Right ventricle myocardium inferior (tissue), 1 donor: ENCODE data around the gene PSMG1. TPM values are rescaled to one million over a fixed set of nuclear protein-coding genes. Genes with fewer than 3 reads are reported as not detected.
"Not testable (repeated sequence)": the region's sequence is repeated elsewhere in the genome, so short reads cannot be mapped to it uniquely, and the experiment has no call there.

Experiments used
- ATAC-seq: fragments of 200-7000 bp; cut with Tn5 transposase; one replicate; pipeline ENCODE4 v1.9.1; 2020; ENCODE audit warnings: mild to moderate bottlenecking, moderate library complexity
- DNase-seq: peaks from one replicate; pipeline ENCODE4 v3.0.0; 2021; ENCODE audit errors: missing footprints
- intact Hi-C: fragments of 100-400 bp; cut with DNase I; formaldehyde crosslinking; loops from one replicate; pipeline ENCODE4 v1.11.0; 2022
- total RNA-seq: library from RNA; stranded (reverse); fragmentation: NEBNext Ultra II Directional; extraction: Animal tissue kit (Norgen Biotek cat#: 25700); gene quantifications from one replicate; pipeline ENCODE4 v1.2.1, GENCODE V29; 2021
- donor health status: DM: no; HTN: yes; CAD: no; lungs with severe emphysema.

The PSMG1 gene
- total RNA-seq, 1 donor from 2014 or later = 18.8 TPM

DNA sequence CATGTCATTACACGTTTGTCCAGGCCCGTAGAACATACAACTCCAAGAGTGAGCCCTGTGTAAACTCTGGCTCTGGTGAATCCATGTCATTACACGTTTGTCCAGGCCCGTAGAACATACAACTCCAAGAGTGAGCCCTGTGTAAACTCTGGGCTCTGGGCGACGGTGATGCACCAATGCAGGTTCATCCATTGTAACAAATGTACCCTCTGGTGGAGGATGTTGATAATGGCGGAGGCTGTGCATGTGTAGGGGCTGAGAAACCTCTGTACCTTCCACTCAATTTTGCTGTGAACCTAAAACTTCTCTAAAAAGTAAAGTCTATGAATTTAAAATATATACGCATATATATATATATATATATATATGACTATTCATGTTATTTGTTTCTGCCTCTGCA is 47.1 kb downstream of the PSMG1 start:
- not testable (repeated sequence) for DNase-seq, ATAC-seq
- intact Hi-C loops = loop anchor here (5.0 kb wide), 2 partner anchors 469 to 629 kb away; no protein-coding TSS in a partner anchor

DNA sequence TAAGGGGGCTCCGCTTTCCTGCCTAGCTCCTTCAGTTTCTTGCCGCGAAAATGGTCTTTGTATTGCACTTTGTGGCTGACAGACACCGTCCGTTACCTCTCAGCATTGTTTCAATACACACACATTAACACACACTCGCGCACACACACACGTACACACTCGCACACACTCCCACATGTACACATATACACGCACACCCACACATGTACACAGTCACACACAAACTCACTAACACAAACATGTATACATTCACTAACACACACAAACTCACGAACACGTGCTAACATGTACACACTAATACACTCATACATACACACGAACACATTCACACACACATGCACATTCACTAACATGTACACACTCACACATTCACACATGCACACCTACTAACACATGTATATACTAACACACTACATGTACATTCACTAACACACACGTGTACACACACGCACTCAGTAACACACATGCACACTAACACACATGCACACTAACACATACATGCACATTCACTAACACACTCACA is 48.9 kb downstream of the PSMG1 start:
- DNase-seq (no peak), ATAC-seq (no peak)
- intact Hi-C loops = no loop called here

DNA sequence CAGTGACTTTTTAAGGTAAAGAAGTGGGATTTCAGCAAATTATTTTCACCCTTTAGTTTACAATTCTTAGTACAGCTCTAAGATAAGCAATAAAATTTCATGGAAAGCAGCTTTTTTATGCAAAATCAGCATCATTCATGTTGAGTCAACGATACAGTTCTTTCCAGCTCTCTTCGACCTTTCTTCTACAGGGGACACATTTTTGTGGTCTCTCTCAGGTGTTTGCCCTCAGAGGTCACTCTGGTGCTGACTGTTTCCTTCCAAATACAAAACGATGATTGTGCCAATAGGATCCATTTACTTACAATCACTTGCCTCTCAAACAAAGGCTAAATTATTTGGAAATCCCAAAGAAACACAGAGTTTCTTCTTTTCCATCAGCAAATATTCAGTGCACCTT is 51.0 kb downstream of the PSMG1 start:
- intact Hi-C loops = no loop called here
- DNase-seq = no peak
- ATAC-seq = no peak

DNA sequence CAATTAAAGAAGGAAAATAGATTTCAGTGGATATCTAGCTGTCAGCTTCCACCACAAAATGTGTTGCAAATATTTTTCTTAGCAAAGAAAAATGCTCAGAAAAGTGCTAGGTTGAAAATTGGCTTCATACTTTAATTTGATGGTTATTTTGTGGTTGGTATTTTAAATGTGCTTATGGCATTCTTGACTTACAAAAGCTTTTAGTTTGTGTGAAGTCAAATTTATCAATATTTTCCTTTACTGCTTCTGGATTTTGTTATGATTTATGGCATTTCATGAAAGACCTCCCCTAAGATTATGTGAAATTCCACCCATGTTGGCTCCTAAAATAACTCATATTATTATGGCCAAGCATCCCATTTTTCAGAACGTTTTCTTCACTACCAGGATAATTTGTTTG is 51.5 kb downstream of the PSMG1 start:
- intact Hi-C loops = no loop called here
- no peak for DNase-seq
- ATAC-seq = no peak

DNA sequence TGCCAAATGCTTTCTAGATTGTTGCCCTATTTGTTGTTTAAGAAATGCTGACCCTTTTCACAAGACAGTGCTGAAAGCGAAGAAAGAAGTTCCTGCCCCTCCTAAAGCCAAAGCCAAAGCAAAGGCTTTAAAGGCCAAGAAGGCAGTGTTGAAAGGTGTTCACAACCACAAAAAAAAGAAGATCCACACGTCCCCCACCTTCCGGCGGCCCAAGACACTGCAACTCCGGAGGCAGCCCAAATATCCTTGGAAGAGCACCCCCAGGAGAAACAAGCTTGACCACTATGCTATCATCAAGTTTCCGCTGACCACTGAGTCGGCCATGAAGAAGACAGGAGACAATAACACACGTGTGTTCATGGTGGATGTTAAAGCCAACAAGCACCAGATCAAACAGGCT is 55.7 kb downstream of the PSMG1 start:
- intact Hi-C loops = loop anchor here (2.0 to 10.0 kb wide), 3 partner anchors 63 to 393 kb away; partner anchors contain the start of gene ETS2
- DNase-seq (no peak), ATAC-seq (no peak)

DNA sequence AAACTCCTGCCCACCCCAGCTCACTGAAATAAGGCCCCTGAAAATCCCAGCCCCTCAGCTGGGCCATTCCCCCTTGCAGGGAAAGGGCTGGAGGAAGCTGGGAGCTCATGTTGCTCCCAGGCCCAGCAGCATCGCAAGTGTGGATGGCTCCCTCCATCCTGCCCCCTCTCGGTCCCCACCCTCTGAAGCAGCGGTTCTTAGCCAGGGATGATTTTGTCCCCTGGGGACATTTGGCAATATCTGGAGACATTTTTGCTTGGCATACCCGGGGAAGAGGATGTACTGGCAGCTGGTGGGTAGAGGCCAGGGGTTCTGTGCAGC is 56.8 kb downstream of the PSMG1 start:
- intact Hi-C loops = loop anchor here (2.0 to 10.0 kb wide), 3 partner anchors 62 to 392 kb away; partner anchors contain the start of gene ETS2
- ATAC-seq (no peak), DNase-seq (no peak)

DNA sequence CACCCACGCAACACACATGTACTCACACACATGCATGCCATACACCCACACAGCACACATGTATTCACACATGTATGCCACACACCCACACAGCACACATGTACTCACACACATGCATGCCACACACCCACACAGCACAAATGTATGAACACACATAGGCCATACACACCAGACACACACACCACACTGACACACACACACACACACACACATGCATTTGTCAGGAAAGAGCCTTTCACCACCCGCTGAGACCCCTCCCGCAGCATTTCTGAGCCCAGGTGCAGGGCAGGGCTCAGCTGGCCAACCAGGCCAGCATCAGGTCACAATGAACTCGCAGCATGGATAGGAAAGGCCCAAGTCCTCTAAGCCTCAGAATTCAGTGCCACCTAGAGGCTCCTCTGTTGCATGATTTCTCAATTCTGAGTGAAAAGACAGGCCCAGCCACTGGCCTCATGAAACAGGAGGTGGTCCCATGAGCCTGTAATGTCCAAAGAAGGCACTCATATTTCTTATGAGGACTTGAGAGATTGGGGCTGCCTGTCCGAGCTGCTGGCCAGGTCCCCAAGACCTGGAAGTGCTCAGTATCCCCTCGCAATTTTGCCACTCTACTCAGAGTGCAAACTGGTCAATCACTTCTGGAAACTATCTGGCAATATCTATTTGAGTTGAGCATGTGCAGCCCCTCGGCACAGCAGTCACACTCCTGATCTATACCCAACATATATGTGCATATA is 57.3 kb downstream of the PSMG1 start:
- DNase-seq = peak; percentile 60
- intact Hi-C loops = loop anchor here (2.0 to 10.0 kb wide), 3 partner anchors 61 to 391 kb away; partner anchors contain the start of gene ETS2
- peak; percentile 94 for ATAC-seq

Other genes starting within 250 kb of the PSMG1 start
- 29.1 TPM for gene BRWD1, start 130.2 kb upstream of the PSMG1 start, total RNA-seq
- 69.1 TPM for gene HMGN1, start 165.6 kb upstream of the PSMG1 start, total RNA-seq